Suprapubic skin (tissue), 4 donors: Measurements from ENCODE around the gene KLF15. TPM values are rescaled to one million over a fixed set of nuclear protein-coding genes. Genes with fewer than 3 reads are reported as not detected.

ENCODE experiments used
- DNase-seq, 2 donors: peaks; one replicate each; pipeline ENCODE4 v3.0.0-alpha.2; 2019; ENCODE audit warnings: low spot score in 2 of 2
- H3K27ac ChIP-seq: fragments of 200-600 bp; sonication (generic); one replicate; pipeline ENCODE4 v1.5.1; 2019
- H3K27me3 ChIP-seq: fragments of 200-600 bp; sonication (generic); one replicate; pipeline ENCODE4 v1.5.1; 2019
- H3K36me3 ChIP-seq: fragments of 200-600 bp; sonication (generic); one replicate; pipeline ENCODE4 v1.5.1; 2019
- H3K4me1 ChIP-seq: fragments of 200-600 bp; sonication (generic); one replicate; pipeline ENCODE4 v1.5.1; 2019
- H3K4me3 ChIP-seq: fragments of 200-600 bp; sonication (generic); one replicate; pipeline ENCODE4 v1.5.1; 2019; ENCODE audit warnings: mild to moderate bottlenecking
- H3K9me3 ChIP-seq: fragments of 200-600 bp; sonication (generic); one replicate; pipeline ENCODE4 v1.5.1; 2019
- CTCF ChIP-seq, 2 donors: fragments of 200-600 bp in 1 of 2; fragments of 450-650 bp in 1 of 2; sonication (generic) in 1 of 2; IDR thresholded peaks; one replicate each; pipeline ENCODE4 v1.5.1; 2016 to 2019; ENCODE audit warnings: antibody characterized with exemption in 2 of 2, mild to moderate bottlenecking in 1 of 2, moderate library complexity in 1 of 2
- EP300 ChIP-seq: sonication (generic); formaldehyde crosslinking; IDR thresholded peaks from one replicate; pipeline ENCODE4 v1.6.1; 2017; ENCODE audit warnings: antibody characterized with exemption
- POLR2A ChIP-seq, 2 donors: fragments of 450-650 bp; IDR thresholded peaks; one replicate each; pipeline ENCODE4 v1.6.1; 2017; ENCODE audit warnings: antibody characterized with exemption in 2 of 2, mild to moderate bottlenecking in 2 of 2, moderate library complexity in 2 of 2
- POLR2AphosphoS5 ChIP-seq, 3 donors: sonication (generic); formaldehyde crosslinking; IDR thresholded peaks; one replicate each; pipeline ENCODE4 v1.6.1; 2017; ENCODE audit warnings: antibody characterized with exemption in 3 of 3
- WGBS: methylation state at CpG from one replicate; pipeline ENCODE4 v1.1.5; 2018; 5-methylcytosine and 5-hydroxymethylcytosine counted together
- total RNA-seq, 4 donors: library from RNA; depleted of rRNA; stranded (reverse); fragments of >200 nt; gene quantifications; one replicate each; pipeline ENCODE4 v1.1.0, GENCODE V29; 2016

Gene KLF15
- total RNA-seq, 4 donors from 2014 or later = 7.3 to 19.2 (median 14.3) TPM

GRCh38 chr3:126310816-126311215, 46.4 kb downstream of the KLF15 start:
- Histone ChIP-seq H3K27me3 (no peaks in the 10 kb centered on the region), H3K9me3 (no peaks in the 10 kb centered on the region), H3K27ac (no peak overlapping the region), H3K4me1 (no peaks in the 10 kb centered on the region), H3K36me3 (no peaks in the 10 kb centered on the region), H3K4me3 (no peak overlapping the region)
- 83% methylated on average over 4 of the region's 5 CpGs for WGBS
- TF ChIP-seq EP300 = no peak
- no peak for TF ChIP-seq POLR2A (IDR thresholded peaks at IDR 0.05)
- no peak for TF ChIP-seq POLR2AphosphoS5 (IDR thresholded peaks at IDR 0.05)
- TF ChIP-seq CTCF (IDR thresholded peaks at IDR 0.05) = no peak
- DNase-seq = no peak

- H3K9me3 ChIP-seq = no peaks in the 10 kb centered on the region
- H3K27ac ChIP-seq = no peak overlapping the region
Observed at GRCh38 chr3:126309861-126310655, 47.1 kb downstream of the KLF15 start.

GRCh38 chr3:126309165-126309564, 48.0 kb downstream of the KLF15 start:
- H3K36me3 ChIP-seq = no peaks in the 10 kb centered on the region
- TF ChIP-seq EP300 = no peak
- 79% methylated on average over 11 of the region's 11 CpGs for WGBS
- H3K4me3 ChIP-seq = no peak overlapping the region
- no peaks in the 10 kb centered on the region for H3K9me3 ChIP-seq
- no peaks in the 10 kb centered on the region for H3K4me1 ChIP-seq
- no peaks in the 10 kb centered on the region for H3K27me3 ChIP-seq
- no peak overlapping the region for H3K27ac ChIP-seq
- no peak for DNase-seq

More at GRCh38 chr3:126309861-126310655, 47.1 kb downstream of the KLF15 start:
- TF ChIP-seq POLR2A (IDR thresholded peaks at IDR 0.05) (no peak), POLR2AphosphoS5 (IDR thresholded peaks at IDR 0.05) (no peak), EP300 (no peak), CTCF (IDR thresholded peaks at IDR 0.05) (no peak)
- 87% methylated on average over 9 of the region's 12 CpGs for WGBS
- H3K4me3 ChIP-seq = no peak overlapping the region
- H3K27me3 ChIP-seq = no peaks in the 10 kb centered on the region
- no peak for DNase-seq
- no peaks in the 10 kb centered on the region for H3K36me3 ChIP-seq
- H3K4me1 ChIP-seq = no peaks in the 10 kb centered on the region

GRCh38 chr3:126308394-126309125, 48.6 kb downstream of the KLF15 start:
- Histone ChIP-seq H3K27me3 (no peaks in the 10 kb centered on the region), H3K4me1 (no peaks in the 10 kb centered on the region), H3K27ac (no peak overlapping the region), H3K9me3 (peaks cover 3% of the 10 kb centered on the region), H3K36me3 (no peaks in the 10 kb centered on the region), H3K4me3 (no peak overlapping the region)
- DNase-seq = no peak
- TF ChIP-seq CTCF (IDR thresholded peaks at IDR 0.05) (no peak), POLR2AphosphoS5 (IDR thresholded peaks at IDR 0.05) (no peak), EP300 (no peak), POLR2A (IDR thresholded peaks at IDR 0.05) (no peak)
- WGBS = 93% methylated on average over 16 of the region's 24 CpGs

GRCh38 chr3:126307591-126308393, 49.4 kb downstream of the KLF15 start:
- H3K4me1 ChIP-seq = no peaks in the 10 kb centered on the region
- no peaks in the 10 kb centered on the region for H3K27me3 ChIP-seq
- DNase-seq = no peak
- H3K36me3 ChIP-seq = no peaks in the 10 kb centered on the region
- 76% methylated on average over 3 of the region's 20 CpGs for WGBS
- no peak for TF ChIP-seq POLR2AphosphoS5 (IDR thresholded peaks at IDR 0.05)
- TF ChIP-seq POLR2A (IDR thresholded peaks at IDR 0.05) = no peak
- TF ChIP-seq CTCF (IDR thresholded peaks at IDR 0.05) = no peak
- no peak for TF ChIP-seq EP300
- H3K9me3 ChIP-seq = peaks cover 5% of the 10 kb centered on the region
- no peak overlapping the region for H3K4me3 ChIP-seq
- no peak overlapping the region for H3K27ac ChIP-seq
